Liver (tissue), 3 donors: ENCODE results near the gene ERMP1.

Experiments used
- CTCF ChIP-seq: fragments of 150-350 bp; IDR thresholded peaks from 2 replicates; pipeline ENCODE4 v1.5.1; 2017; ENCODE audit warnings: improper control_type of control experiment, low read depth, low read length; ENCODE audit not compliant: missing input control
- FOXA1 ChIP-seq: IDR thresholded peaks from 2 replicates; pipeline ENCODE4 v1.6.1; 2016; ENCODE audit warnings: antibody characterized with exemption
- RAD21 ChIP-seq, 2 donors: IDR thresholded peaks; 2 replicates each; pipeline ENCODE4 v1.6.1; 2016; ENCODE audit warnings: antibody characterized with exemption in 2 of 2, mild to moderate bottlenecking in 2 of 2
- TAF1 ChIP-seq: conservative IDR thresholded peaks from 2 replicates; pipeline ENCODE4 v1.6.1; 2016; ENCODE audit warnings: antibody characterized with exemption, mild to moderate bottlenecking
- YY1 ChIP-seq: IDR thresholded peaks from 2 replicates; pipeline ENCODE4 v1.6.1; 2016; ENCODE audit warnings: antibody characterized with exemption, mild to moderate bottlenecking
- donor health status: healthy.
- donor health status: healthy.

- TF ChIP-seq CTCF, result no peak
- TF ChIP-seq FOXA1, result no peak
- TF ChIP-seq YY1, result no peak
- TF ChIP-seq RAD21 (IDR thresholded peaks at IDR 0.05), result no peak
- no peak for TF ChIP-seq TAF1
Observed at GRCh38 chr9:5818424-5819142, 14.3 kb downstream of the ERMP1 start.
